Amniotic epithelial cell (primary cell): Measurements from ENCODE around the gene PCSK9.

Source experiments
- DNase-seq: peaks from one replicate; pipeline ENCODE4 v3.0.0-alpha.2; 2010; ENCODE audit warnings: low read depth

The PCSK9 gene

DNA sequence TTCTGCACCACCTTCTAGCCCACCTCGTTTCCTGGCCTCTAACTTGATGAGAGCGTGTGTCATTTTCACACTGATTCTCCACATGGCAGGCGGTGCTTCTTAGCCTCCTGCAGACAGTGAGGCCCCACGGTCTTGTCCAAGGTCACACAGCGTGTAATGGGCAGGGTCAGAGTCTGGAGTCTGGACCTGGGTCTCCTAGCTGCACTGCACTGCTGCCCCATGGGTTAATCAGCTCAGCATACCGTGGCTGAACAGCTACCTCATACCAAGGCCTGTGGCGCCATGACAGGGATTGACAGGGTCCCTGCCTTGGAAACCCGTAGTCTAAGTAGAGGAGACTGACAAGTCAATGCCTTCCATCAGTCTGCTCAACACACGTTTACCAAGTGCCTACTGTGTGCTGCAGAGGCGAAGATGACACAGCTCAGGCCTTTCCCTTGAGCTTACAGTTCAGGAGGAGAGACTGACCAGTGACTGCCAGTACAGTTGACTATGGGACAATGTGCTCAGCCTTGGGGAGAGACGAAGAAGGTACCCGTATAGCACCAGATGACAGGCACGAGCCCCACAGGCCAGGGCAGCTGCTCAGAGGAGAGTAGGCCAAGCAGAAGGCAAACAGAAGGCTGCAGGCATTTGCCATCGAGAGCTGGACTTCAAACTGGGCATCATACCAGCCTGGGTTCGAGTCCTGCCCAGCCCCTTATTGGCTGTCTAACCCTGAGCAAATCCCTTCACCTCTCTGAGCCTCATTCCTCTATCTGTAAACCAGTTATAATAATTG is 5.5 kb downstream of the PCSK9 start:
- no peak for DNase-seq

DNA sequence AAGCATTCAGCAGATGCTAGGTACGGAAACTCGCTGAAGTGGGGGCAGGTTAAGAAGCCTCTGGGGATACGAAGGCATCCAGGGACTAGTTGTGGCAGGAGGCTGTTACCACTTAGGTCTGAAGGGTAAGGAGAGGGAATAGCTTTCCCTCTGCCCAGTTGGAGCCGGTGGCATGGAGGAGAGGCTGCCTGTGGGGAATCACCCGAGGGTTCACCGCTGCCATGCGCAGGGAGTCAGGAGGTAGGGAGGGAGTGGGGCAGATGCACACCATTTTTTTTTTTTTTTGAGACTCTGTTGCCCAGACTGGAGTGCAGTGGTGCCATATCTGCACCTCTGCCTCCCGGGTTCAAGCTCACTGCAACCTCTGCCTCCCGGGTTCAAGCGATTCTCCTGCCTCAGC is 6.1 kb downstream of the PCSK9 start:
- no peak for DNase-seq

DNA sequence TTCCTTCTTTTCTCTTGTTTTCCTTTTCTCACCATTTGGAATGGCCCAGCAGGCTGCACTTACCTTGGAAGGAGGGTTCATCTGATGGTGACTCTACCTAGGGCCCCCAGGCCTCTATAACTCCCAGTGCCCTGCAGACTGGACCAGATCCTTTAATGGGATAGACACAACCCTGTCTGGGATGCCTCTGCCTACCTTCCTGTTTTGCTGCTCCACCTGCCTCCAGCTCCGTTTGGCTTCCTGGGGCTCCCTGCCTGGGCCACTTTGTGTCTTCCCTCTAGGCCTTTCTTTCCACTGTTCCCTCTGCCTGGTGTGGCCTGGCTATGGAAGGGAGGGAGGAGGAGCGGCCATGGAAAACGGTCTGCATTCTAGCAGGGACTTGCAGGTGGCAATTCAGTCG is 7.5 kb downstream of the PCSK9 start:
- DNase-seq = no peak

DNA sequence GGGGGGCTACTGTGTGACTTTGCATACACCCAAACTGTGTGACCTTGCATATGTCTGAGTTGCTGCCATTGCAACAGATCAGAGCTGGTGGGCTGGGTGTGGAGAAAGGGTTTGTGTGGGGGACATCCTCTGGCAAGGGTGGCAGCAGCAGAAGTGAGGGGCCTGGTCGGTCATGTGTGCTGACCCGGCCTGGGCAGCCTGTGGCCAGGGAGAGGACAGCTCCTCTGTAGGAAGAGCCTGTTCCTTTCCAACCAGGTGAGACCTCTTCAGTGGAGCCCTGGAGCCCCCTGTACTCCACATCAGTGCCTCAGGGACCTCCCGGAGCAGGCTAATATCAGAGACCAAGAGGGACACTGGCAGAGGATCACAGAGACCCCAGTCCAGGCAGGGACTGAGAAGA is 8.3 kb downstream of the PCSK9 start:
- DNase-seq = no peak

DNA sequence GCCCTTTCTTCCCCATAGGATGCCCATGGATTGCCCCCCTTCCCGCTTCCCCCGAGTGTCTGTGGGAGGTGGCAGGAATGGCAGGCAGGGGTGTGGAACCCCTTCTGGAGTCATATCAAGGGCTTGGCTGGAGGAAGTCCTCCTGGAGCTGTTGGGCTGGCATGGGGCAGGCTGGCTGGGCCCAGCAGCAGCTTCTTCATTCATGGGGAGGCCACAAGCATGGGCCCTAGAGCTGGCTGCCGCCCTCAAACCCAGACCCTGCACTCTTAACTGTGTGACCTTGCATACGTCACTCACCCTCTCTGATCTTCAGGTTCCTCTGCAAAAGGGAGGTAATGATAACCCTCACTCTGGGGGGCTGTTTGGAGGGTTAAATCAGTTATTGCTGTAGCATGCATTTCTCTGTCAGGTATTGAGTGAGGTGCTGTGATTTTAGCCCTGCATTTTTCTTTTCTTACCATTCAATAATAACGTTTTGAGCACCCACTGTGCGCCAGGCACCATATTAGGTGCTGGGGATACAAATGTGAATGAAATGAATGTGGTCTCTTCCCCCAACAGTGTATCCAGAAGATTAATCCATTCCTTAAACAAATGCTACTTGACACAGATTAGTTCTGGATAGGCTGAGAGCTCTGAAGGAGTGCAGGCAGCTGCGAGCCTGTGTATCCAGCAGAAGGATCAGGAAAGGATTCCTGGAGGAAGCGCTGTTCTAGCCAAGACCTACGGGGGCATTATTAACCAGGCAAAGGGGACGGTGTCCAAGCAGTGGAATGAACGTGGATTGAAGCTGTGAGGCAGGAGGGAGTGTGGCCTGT is 9.3 kb downstream of the PCSK9 start:
- DNase-seq = no peak

DNA sequence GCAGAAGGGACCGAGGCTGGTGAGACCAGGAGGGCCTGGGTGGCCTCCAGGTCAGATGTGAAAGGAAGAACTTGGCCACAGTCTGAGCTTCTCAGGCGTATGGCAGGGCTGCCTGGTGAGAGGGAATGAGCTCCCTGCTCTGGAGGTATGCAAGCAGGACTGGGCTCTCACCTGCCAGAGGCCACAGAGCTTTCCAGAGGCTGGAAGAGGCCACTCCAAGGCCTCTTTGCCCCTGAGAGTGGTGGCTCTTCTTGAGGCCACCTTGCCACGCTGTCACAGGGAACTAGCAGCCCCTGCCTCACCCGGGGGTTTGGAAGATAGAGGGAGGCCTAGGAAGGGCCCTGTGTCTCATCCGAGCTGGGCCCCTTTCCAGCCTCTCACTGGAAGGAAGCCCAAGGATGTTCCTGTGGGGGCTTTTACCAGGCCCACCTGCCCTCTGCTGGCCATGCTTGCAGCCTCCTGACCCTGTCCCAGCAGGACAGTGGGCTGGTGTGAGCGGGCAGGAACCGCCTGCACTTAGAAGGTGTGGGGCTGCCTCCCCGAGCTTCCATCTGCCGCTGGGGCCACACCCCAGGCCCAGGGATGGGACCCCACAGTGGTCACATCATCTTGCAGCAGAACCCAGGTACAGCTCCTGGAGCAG is 10.0 kb downstream of the PCSK9 start:
- DNase-seq = no peak

DNA sequence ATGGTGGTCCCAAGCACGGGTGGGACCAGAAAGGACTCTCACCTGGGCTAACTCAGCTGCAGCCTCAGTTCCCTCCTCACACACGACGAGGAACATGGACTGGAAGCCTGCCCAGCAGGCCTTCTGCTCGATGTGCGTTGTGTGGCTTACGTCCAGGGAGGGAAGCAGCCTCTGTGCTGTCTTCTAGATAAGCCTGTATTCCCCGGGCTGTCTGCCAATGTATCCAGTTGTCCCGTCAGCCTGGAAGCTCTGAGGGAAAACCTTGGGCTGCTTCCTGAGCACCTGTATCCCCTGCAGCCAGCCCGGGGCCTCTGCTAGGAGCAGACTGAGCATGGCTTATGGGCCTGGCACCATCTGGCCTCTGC is 10.5 kb downstream of the PCSK9 start:
- DNase-seq = peak; percentile 91

DNA sequence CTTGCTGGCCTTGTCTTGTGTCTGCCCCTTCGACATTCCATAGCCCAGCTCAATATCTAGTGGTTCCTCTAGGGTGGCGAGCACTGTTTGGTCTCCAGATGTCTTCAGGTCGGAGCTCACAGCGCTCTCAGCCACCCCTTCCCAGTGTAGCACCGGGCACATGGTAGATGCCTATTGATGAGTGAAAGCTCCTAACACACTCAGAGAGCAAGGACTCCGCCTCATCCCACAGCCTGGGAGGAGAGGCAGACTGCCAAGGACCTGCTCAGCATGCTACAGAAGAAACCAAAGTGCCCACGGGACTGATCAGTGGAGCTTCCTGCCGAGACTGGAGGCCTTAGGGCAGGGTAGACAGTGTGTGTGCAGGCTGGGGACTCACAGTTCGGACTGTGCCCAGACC is 10.9 kb downstream of the PCSK9 start:
- DNase-seq = peak; percentile 68

DNA sequence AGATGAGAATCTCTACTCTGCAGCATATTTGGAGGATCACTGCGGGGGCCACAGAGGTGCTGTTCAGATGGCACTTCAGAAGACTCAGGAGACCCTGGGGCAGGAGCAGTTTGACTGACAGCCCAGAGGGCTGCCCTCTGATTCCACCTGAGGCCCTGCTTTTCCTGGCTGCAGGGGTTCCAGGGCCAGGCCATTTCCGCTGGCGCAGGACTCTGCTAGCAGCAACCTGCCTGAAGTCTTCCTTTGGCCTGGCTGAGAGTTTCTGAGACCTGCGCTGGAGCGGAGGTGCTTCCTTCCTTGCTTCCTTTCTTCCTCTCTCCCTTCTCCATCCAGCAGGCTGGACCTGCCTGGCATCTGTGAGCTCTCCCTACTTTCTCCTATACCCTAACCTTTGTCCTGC is 11.8 kb downstream of the PCSK9 start:
- DNase-seq = no peak

DNA sequence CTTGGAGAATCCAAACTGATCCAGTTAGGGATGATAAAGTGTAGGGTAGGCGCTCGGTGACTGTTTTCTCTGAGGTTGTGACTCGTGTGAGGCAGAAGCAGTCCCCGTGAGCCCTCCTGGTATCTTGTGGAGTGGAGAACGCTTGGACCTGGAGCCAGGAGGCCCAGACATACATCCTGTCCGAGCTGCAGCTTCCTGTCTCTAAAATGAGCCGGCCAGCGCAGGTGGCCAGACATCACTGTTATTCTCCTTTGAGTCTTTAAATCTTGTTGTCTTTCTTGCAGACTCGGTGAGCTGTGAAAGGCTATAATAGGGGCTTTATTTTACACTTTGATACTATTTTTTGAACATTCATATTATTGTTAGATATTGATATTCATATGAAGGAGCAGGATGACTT is 12.3 kb downstream of the PCSK9 start:
- no peak for DNase-seq

DNA sequence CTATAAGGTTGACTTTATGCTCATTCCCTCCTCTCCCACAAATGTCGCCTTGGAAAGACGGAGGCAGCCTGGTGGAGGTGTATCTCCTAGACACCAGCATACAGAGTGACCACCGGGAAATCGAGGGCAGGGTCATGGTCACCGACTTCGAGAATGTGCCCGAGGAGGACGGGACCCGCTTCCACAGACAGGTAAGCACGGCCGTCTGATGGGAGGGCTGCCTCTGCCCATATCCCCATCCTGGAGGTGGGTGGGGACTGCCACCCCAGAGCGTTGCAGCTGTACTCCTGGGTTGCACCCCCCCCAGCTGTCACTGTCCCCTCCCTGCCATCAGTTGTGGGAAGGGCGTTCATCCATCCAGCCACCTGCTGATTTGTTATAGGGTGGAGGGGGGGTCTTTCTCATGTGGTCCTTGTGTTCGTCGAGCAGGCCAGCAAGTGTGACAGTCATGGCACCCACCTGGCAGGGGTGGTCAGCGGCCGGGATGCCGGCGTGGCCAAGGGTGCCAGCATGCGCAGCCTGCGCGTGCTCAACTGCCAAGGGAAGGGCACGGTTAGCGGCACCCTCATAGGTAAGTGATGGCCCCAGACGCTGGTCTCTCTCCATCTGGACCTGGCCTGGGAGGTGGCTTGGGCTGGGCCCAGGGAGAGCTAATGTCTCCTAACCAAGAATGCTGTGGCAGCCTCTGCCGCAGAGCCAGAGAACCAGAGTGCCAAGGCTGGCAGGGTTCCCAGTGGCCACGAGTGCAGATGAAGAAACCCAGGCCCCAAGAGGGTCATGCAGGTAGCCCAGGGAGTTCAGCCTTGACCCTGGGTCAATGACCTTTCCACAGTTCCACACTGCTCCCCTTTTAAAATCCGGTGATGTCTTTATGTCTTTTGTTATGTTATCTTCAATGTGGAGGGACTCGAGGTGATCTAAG is 13.1 kb downstream of the PCSK9 start:
- no peak for DNase-seq

DNA sequence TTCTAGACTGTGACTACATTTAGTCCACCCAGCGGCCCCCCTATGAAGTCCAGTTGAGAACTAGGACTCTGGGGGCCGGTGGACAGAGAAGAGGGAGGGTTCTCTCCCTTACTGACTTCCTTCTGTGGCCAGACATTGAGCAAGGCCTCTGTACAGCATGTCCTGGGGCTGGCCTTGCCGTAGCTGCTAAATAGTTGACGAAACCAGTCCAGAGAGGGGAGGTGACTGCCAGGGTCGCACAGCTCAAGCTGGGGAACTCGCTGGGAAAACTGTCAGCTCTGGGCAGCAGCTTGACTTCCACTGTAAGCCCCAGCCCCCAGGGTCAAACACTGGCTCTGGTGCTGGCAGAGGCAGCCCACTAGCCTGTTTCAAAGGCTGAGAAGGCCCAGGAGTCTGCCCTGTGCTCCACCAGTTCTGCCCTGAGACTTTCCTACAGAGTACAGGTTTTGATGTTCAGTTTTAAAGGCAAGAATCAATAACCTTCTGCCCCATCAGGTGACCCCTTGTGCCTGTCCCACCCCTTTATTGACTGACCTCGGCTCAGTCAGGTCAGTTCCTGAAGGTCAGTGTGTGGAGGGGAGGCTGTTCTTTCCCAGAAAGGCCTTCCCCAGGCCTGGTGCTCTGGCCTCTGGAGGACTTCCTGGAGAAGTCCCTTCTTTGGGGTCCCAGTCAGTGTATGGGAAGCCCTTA is 14.1 kb downstream of the PCSK9 start:
- peak; percentile 81 for DNase-seq

DNA sequence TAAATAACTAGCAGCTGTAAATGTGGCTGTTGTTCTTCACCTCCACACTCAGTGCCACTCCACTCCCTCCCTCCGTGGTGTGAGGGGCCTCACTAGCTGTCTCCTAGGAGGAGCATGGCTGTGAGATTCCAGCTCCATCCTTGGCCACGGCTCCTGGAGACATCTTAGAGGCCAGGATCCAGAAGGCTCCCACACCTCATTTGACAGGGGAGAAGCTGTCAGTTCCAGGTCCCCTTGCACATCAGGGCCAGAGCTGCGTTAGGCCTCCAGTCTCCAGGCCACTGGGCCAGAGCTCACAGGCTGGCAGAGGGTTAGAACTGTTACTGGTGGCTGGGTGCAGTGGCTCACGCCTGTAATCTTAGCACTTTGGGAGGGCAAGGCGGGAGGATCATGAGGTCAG is 15.0 kb downstream of the PCSK9 start:
- DNase-seq = no peak

DNA sequence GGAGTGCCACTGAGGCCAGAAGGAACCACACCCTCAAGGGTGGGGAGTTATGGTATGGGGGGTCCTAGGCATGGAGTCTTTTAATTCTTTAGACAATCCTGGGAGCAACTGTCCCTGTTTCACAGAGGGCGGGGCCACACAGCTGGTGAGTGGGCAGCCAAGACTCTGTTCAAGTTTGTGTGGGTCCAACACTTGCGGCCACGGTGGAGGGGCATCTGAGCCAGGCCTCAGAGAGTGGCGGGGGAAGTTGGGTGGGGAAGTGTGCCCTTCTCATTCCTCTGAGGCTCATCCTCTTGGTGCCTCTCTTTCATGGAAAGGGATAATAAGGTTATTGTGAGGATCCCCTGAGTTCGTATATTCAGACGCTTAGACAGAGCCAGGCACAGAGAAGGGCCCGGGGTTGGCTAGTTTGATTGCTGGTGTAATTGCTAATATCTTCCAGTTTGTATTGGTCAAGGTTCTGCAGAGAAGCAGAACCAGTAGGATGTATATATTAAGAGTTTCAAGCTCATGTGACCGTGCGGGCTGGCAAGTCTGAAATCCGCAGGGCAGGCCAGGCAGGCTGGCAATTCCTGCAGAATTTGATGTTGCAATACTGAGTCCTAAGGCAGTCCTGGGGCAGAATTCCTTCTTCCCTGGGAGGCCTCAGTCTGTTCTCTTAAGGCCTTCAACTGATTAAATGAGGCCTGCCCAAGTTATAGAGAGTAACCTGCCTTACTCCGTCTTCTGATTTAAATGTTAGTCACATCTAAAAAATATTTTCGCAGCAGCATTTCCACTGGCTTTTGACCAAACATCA is 15.9 kb downstream of the PCSK9 start:
- DNase-seq = peak; percentile 76

DNA sequence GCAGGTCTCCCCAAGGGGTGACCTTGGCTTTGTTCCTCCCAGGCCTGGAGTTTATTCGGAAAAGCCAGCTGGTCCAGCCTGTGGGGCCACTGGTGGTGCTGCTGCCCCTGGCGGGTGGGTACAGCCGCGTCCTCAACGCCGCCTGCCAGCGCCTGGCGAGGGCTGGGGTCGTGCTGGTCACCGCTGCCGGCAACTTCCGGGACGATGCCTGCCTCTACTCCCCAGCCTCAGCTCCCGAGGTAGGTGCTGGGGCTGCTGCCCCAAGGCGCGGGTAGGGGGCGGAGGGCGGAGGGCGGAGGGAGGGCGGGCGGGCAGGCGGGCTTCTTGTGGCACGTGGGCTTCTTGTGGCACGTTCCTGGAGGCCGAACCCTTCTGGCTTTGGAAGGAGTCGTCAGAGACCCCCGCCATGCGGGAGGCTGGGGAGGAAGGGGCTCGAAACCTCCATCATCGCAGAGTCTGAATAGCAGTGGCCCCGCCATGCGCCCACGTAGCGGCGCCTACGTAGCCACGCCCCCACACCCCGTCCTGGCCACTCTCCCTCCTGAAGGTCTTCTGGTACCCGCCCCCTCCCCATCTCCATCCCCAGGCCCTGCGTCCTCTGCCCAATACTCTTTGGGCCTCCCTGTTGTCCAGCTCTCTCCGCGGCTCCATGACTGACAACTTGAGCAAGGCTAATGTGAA is 16.7 kb downstream of the PCSK9 start:
- DNase-seq = no peak

DNA sequence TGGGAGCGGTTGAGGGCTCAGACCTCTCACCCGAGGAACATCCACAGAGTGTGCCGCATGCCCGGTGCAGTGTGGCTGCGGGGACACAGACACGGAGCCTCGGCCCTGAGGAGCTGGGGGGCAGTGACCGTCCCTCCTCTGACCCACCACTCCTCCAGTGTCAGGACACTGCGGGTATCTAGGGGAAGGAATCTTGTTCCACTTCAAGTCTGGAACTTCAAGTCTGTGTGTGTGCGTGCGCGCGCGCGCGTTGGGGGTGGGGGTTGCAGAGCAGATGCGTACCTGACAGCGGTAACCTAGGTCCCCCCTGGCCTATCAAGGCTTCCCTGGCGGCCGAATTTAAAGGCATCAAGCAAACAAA is 17.3 kb downstream of the PCSK9 start:
- DNase-seq = no peak

DNA sequence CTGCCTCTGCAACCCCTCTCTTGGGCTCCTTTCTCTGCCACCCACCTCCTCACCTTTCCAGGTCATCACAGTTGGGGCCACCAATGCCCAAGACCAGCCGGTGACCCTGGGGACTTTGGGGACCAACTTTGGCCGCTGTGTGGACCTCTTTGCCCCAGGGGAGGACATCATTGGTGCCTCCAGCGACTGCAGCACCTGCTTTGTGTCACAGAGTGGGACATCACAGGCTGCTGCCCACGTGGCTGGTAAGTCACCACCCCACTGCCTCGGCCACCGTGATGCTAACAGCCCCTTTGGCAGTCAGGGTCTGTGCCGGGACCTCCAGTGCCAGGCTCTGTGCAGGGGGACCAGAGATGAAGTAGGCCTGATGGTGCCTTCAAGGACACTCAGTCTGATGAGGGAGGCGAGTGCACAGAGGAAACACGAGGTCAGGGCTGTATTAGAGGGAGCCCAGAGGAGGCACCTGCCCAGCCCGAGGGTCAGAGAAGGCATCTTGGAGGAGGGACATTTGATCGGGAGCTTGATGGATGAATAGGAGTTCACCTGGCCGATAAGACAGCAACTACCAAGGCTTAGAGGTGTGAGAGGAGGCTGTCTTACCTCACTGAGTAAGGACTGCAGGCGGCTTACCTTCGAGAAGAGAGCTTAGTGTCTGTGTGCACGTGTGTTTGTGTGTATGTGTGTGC is 18.1 kb downstream of the PCSK9 start:
- no peak for DNase-seq

DNA sequence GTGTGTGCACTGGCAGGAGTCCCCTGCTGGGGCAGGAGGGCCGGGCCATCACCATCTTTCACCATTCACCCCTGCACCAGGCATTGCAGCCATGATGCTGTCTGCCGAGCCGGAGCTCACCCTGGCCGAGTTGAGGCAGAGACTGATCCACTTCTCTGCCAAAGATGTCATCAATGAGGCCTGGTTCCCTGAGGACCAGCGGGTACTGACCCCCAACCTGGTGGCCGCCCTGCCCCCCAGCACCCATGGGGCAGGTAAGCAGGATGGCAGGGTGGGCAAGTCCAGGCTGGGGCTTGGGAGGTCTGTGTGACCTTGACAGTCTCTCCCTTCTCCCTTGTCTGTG is 18.6 kb downstream of the PCSK9 start:
- no peak for DNase-seq

DNA sequence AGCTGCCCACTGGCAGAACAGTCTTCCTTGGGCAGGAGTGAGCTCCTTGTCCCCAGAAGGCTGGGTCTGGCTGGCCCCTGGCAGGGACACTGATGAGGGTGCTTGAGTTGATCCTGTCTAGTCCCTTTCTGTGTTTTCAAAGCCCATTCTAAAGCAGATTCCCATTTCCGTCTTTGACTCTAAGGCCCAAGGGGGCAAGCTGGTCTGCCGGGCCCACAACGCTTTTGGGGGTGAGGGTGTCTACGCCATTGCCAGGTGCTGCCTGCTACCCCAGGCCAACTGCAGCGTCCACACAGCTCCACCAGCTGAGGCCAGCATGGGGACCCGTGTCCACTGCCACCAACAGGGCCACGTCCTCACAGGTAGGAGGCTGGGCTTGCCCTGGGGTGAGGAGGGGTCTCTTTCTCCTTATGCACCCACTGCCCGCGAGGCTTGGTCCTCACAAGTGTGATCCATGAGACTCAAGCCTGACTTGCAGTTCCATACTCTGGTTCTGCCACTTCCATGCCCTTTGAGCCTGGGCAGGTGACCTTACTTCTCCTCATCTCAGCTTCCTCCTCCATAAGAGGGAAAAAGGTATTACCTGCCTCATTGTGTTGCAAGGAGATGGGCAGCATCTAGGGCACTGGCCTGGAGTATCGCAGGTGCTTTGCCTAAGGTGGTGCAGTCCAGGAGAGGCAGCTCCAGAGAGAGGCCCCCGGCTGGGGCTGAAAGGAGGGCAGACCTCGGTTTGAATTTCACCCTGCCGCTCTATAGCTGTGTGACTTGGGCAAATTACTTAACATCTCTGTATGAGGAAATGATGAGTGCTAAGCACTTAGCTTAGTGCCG is 20.2 kb downstream of the PCSK9 start:
- no peak for DNase-seq
